HG03521 (cell line): ENCODE results near the gene LILRA6.

Source experiments
- ATAC-seq: cut with Tn5 transposase; IDR thresholded peaks from one replicate; pipeline ENCODE4 v1.9.1; 2021; ENCODE audit warnings: mild to moderate bottlenecking, moderate library complexity; ENCODE audit not compliant: unreplicated experiment

Gene LILRA6

DNA sequence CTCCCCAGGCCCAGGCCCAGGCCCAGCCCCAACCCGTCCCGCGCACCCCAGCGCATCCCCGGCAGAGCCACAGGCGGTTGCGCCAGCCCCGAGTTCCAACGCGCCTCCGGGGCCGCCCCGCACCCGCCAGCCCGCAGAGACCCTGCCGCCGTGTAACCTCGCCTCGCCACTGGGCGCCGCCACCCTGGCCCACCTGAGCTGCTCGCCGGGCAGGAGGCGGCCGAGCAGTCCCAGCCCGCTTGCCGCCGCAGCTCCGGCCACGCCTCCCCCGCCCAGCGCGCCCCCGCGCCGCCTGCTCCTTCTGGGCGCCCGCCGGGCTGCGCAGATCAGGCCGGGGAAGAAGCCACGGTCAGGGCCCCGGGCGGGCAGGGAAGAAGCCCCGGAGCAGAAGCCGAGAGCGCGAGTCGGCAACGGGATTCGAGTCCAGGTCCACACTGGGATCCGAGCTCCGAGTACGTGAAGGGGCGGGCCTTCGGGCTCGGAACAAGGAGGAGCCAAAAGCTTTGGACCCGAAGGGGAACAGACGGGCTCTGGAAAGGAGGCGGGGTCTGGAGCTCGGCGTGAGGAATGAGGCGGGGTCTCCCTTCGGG is 53.4 kb downstream of the LILRA6 start, which contains the start of gene MBOAT7:
Gene MBOAT7, minus strand, starts transcription at position 436 of the 590 bp plus-strand sequence. CDS start 1,072 bp downstream, outside the sequence.
- ATAC-seq = peak; percentile 11

DNA sequence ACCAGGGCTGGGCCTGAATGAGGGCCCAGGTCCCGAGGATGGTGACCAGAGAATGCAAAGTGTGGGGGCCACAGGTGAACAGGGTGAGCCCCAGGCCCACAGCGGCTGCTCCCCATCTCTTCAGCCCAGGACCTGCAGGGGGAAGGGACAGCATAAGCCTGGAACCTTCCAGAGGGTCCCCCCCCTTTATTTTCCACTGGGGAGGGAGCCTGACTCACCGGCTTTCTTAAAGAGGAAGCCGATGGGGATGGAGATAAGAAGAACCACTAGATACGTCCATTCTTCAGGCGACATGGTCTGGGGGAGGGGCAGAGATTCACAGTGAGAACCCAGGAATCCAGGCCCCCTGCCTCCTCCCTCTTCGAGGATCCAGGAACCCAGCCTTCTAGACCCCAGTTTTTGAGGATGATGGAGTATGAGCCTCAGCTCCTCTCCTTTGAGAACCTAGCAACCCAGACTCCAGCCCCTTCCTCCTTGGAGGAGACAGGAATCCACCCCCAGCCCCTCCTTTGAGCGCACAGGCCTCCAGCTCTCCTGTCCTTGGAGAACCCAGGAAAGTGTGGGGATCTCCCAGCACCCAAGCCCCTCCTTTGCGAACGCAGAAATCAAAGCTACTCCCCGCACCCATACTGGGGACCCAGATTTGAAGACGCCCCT is 54.2 kb downstream of the LILRA6 start:
- ATAC-seq = no peak

DNA sequence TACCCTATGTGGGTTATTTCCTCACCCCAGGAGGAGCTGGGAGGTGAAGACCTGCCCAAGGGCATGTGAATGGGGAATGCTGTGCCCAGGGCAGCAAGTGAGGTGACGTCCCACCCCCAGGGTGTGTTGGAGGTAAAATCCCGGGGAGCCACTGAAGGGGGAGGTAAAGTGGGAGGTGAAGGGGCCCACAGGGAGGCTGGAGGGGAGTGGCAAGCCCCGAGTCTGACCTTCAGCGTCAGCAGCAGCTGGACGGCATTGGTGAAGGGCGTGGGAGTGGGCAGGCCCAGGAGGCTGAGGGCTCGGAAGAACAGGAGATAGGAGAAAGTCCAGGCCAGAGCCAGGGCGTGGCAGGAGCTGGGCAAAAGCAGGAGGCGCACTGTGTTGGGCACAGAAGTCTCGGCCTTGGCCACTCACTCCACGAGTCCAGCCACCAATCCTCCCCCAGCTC is 55.6 kb downstream of the LILRA6 start:
- no peak for ATAC-seq
